GM08714 (cell line): ENCODE data around the gene MGAM2.
"Not testable (repeated sequence)": the region's sequence is repeated elsewhere in the genome, so short reads cannot be mapped to it uniquely, and the experiment has no call there.

Experiments used
- H3K4me3 ChIP-seq: fragments of 200-500 bp; sonication (Bioruptor generic); 2 replicates; pipeline ENCODE4 v1.5.1; 2014; ENCODE audit warnings: mild to moderate bottlenecking, low read length, inconsistent platforms
- ZNF274 ChIP-seq: IDR thresholded peaks from 2 replicates; pipeline ENCODE4 v1.6.1; 2012; ENCODE audit warnings: mild to moderate bottlenecking, low read depth, low read length

The MGAM2 gene

GRCh38 chr7:142111499-142111898, at the start of gene MGAM2:
MGAM2 (plus strand) TSS chr7:142111718; CDS start chr7:142116874, 5,156 bp downstream.
- TF ChIP-seq ZNF274, result no peak
- no peak within 1 kb of the TSS for H3K4me3 ChIP-seq

- no peak for TF ChIP-seq ZNF274
- H3K4me3 ChIP-seq, result no peak overlapping the region
These were observed 47.7 kb upstream of the MGAM2 start for GRCh38 chr7:142063551-142064442.

- no peak overlapping the region for H3K4me3 ChIP-seq
- TF ChIP-seq ZNF274, result no peak
These were observed 45.0 kb upstream of the MGAM2 start for GRCh38 chr7:142066536-142066935.

- no peak overlapping the region for H3K4me3 ChIP-seq
- no peak for TF ChIP-seq ZNF274
These were observed 33.8 kb upstream of the MGAM2 start for GRCh38 chr7:142077762-142078161.

- no peak for TF ChIP-seq ZNF274
- no peak overlapping the region for H3K4me3 ChIP-seq
These were observed 27.9 kb upstream of the MGAM2 start for GRCh38 chr7:142083605-142084004.

- TF ChIP-seq ZNF274, result no peak
- H3K4me3 ChIP-seq, result no peak overlapping the region
These were observed 26.1 kb upstream of the MGAM2 start for GRCh38 chr7:142085428-142085827.

- no peak for TF ChIP-seq ZNF274
These were observed 23.4 kb upstream of the MGAM2 start for GRCh38 chr7:142088022-142088714.

GRCh38 chr7:142089035-142089434, 22.5 kb upstream of the MGAM2 start:
- no peak overlapping the region for H3K4me3 ChIP-seq
- no peak for TF ChIP-seq ZNF274

More at GRCh38 chr7:142088022-142088714, 23.4 kb upstream of the MGAM2 start:
- H3K4me3 ChIP-seq, result no peak overlapping the region

- no peak for TF ChIP-seq ZNF274
- H3K4me3 ChIP-seq, result no peak overlapping the region
These were observed 19.6 kb upstream of the MGAM2 start for GRCh38 chr7:142091961-142092360.

GRCh38 chr7:142094861-142095260, 16.7 kb upstream of the MGAM2 start:
- no peak overlapping the region for H3K4me3 ChIP-seq
- TF ChIP-seq ZNF274, result no peak

GRCh38 chr7:142097571-142097970, 13.9 kb upstream of the MGAM2 start:
- no peak for TF ChIP-seq ZNF274
- H3K4me3 ChIP-seq, result no peak overlapping the region

GRCh38 chr7:142098004-142098403, 13.5 kb upstream of the MGAM2 start:
- H3K4me3 ChIP-seq, result no peak overlapping the region
- no peak for TF ChIP-seq ZNF274

GRCh38 chr7:142099347-142099746, 12.2 kb upstream of the MGAM2 start:
- H3K4me3 ChIP-seq, result not testable (repeated sequence)

- TF ChIP-seq ZNF274, result no peak
- no peak overlapping the region for H3K4me3 ChIP-seq
These were observed 10.9 kb upstream of the MGAM2 start for GRCh38 chr7:142100634-142101033.

GRCh38 chr7:142101794-142102193, 9.7 kb upstream of the MGAM2 start:
- not testable (repeated sequence) for H3K4me3 ChIP-seq
